Trophoblast cell (in vitro differentiated cells and primary cell): ENCODE data around the gene RCAN2.

Experiments
- DNase-seq, 2 donors: peaks; one replicate each; pipeline ENCODE4 v3.0.0-alpha.2; 2016
- H2AFZ ChIP-seq: 2 replicates; pipeline ENCODE4 v1.6.1; 2013; ENCODE audit warnings: low read length, moderate library complexity, mild to moderate bottlenecking; ENCODE audit not compliant: insufficient read depth, poor library complexity
- H2AK5ac ChIP-seq: 2 replicates; pipeline ENCODE4 v1.6.1; 2013; ENCODE audit warnings: mild to moderate bottlenecking, low read length
- H2BK120ac ChIP-seq: 2 replicates; pipeline ENCODE4 v1.6.1; 2013; ENCODE audit warnings: low read length, mild to moderate bottlenecking, moderate library complexity; ENCODE audit not compliant: insufficient read depth, poor library complexity
- H2BK12ac ChIP-seq: 2 replicates; pipeline ENCODE4 v1.6.1; 2013; ENCODE audit warnings: mild to moderate bottlenecking, low read length, moderate library complexity
- H2BK5ac ChIP-seq: 2 replicates; pipeline ENCODE4 v1.6.1; 2013; ENCODE audit warnings: low read length, low read depth, moderate library complexity, mild to moderate bottlenecking; ENCODE audit not compliant: poor library complexity
- H3K14ac ChIP-seq: 2 replicates; pipeline ENCODE4 v1.6.1; 2013; ENCODE audit warnings: mild to moderate bottlenecking, low read length
- H3K18ac ChIP-seq: 2 replicates; pipeline ENCODE4 v1.6.1; 2013; ENCODE audit warnings: mild to moderate bottlenecking, low read length
- H3K23ac ChIP-seq: 2 replicates; pipeline ENCODE4 v1.6.1; 2013; ENCODE audit warnings: low read length
- H3K27ac ChIP-seq: 2 replicates; pipeline ENCODE4 v1.5.1; 2013; ENCODE audit warnings: low read depth, mild to moderate bottlenecking, inconsistent platforms, low read length, moderate library complexity
- H3K27me3 ChIP-seq: 2 replicates; pipeline ENCODE4 v1.6.1; 2013; ENCODE audit warnings: inconsistent platforms, mild to moderate bottlenecking, low read length, moderate library complexity; ENCODE audit not compliant: insufficient read depth
- H3K36me3 ChIP-seq, 2 experiments: 1 replicate in 1 of 2; 2 replicates in 1 of 2; pipeline ENCODE4 v1.6.1; 2013; ENCODE audit warnings: low read length in 2 of 2, mild to moderate bottlenecking in 2 of 2, moderate library complexity in 1 of 2; ENCODE audit not compliant: insufficient read depth in 2 of 2, control insufficient read depth in 1 of 2
- H3K4ac ChIP-seq: 2 replicates; pipeline ENCODE4 v1.6.1; 2013; ENCODE audit warnings: low read depth, mild to moderate bottlenecking, low read length, moderate library complexity
- H3K4me1 ChIP-seq, 2 experiments: 1 replicate in 1 of 2; 2 replicates in 1 of 2; pipeline ENCODE4 v1.6.1; 2013; ENCODE audit warnings: low read length in 2 of 2, mild to moderate bottlenecking in 2 of 2, moderate library complexity in 1 of 2; ENCODE audit not compliant: insufficient read depth in 2 of 2, control insufficient read depth in 1 of 2
- H3K4me2 ChIP-seq: 2 replicates; pipeline ENCODE4 v1.6.1; 2013; ENCODE audit warnings: inconsistent platforms, mild to moderate bottlenecking, low read length, moderate library complexity
- H3K4me3 ChIP-seq: 2 replicates; pipeline ENCODE4 v1.5.1; 2013; ENCODE audit warnings: mild to moderate bottlenecking, low read depth, low read length, inconsistent platforms
- H3K79me1 ChIP-seq: one replicate; pipeline ENCODE4 v1.6.1; 2013; ENCODE audit warnings: low read length
- H3K79me2 ChIP-seq: 2 replicates; pipeline ENCODE4 v1.6.1; 2013; ENCODE audit warnings: low read length, mild to moderate bottlenecking; ENCODE audit not compliant: control insufficient read depth, insufficient read depth, poor library complexity
- H3K9ac ChIP-seq: 2 replicates; pipeline ENCODE4 v1.6.1; 2013; ENCODE audit warnings: mild to moderate bottlenecking, low read length
- H3K9me3 ChIP-seq: 2 replicates; pipeline ENCODE4 v1.6.1; 2013; ENCODE audit warnings: low read depth, mild to moderate bottlenecking, control low read depth, inconsistent platforms, low read length; ENCODE audit not compliant: insufficient read depth
- H4K12ac ChIP-seq: 2 replicates; pipeline ENCODE4 v1.6.1; 2013; ENCODE audit warnings: low read depth, mild to moderate bottlenecking, low read length, moderate library complexity
- H4K8ac ChIP-seq: 2 replicates; pipeline ENCODE4 v1.6.1; 2013; ENCODE audit warnings: low read depth, mild to moderate bottlenecking, low read length, moderate library complexity
- H4K91ac ChIP-seq: one replicate; pipeline ENCODE4 v1.6.1; 2013; ENCODE audit warnings: low read depth, mild to moderate bottlenecking, low read length, moderate library complexity
- WGBS: extraction: QIAGEN DNeasy Blood & Tissue Kit; methylation state at CpG from one replicate; pipeline ENCODE4 v1.1.7; 2013; ENCODE audit warnings: missing lambda C conversion rate; ENCODE audit not compliant: insufficient read length, insufficient coverage; ENCODE audit errors: extremely low coverage; 5-methylcytosine and 5-hydroxymethylcytosine counted together

Gene RCAN2

DNA sequence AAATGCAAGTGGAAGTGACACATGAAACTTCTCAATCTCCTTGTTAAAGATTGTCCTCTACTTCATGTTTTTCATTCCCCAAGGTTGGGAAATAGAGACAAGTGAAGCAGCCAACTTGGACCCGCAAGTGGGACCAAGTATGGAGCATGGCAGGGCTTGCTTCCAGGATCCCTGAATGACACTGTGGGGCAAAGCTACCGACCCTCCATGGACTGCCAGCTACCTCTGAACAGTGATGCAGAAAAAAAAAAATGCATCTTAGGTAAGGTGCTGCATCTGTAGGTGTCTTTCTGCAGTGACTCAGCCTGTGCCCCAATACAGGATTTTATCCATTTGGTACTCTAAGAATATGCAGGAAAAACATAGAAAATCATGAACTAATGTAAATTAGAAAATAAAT is 201.4 kb downstream of the RCAN2 start:
- H2BK5ac ChIP-seq = no peak overlapping the region
- H3K18ac ChIP-seq = no peak overlapping the region
- H3K79me2 ChIP-seq = no peaks in the 10 kb centered on the region
- no peaks in the 10 kb centered on the region for H3K27me3 ChIP-seq
- no peak overlapping the region for H3K4me2 ChIP-seq
- DNase-seq = no peak
- no peak overlapping the region for H4K8ac ChIP-seq
- no peak overlapping the region for H3K4ac ChIP-seq
- no peak overlapping the region for H3K9ac ChIP-seq
- H3K79me1 ChIP-seq = no peaks in the 10 kb centered on the region
- H2AK5ac ChIP-seq = no peak overlapping the region
- H3K36me3 ChIP-seq = no peaks in the 10 kb centered on the region
- H3K27ac ChIP-seq = no peak overlapping the region
- H4K91ac ChIP-seq = no peak overlapping the region
- H3K14ac ChIP-seq = no peak overlapping the region
- no peak overlapping the region for H2AFZ ChIP-seq
- no CpG with 5 or more reads among the region's 2 CpGs for WGBS
- no peaks in the 10 kb centered on the region for H3K4me1 ChIP-seq
- no peak overlapping the region for H2BK120ac ChIP-seq
- H3K4me3 ChIP-seq = no peak overlapping the region
- no peak overlapping the region for H3K23ac ChIP-seq
- no peaks in the 10 kb centered on the region for H3K9me3 ChIP-seq
- no peak overlapping the region for H4K12ac ChIP-seq
- no peak overlapping the region for H2BK12ac ChIP-seq

DNA sequence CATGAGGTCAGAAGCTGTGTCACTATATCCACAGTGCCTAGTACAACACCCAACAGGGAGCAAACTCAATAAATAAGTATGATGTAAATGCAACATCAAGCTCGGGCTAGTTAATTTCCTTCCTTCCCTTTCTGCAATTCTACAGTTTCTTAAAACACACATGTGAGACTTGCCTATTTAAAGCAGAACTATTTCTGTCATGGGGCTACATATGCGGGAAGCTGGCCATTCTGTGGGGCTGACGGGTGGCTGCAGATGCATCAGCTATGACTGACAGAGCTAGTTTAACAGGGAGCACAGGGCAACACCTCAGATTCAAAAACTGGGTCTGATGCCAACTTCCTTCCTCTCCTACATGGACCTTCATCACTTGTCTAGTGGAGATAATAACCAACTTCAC is 202.4 kb downstream of the RCAN2 start:
- Histone ChIP-seq H2AFZ (no peak overlapping the region), H3K4me3 (no peak overlapping the region), H2BK120ac (no peak overlapping the region), H3K27me3 (no peaks in the 10 kb centered on the region), H3K79me2 (no peaks in the 10 kb centered on the region), H4K8ac (no peak overlapping the region), H3K4me1 (no peaks in the 10 kb centered on the region), H3K79me1 (no peaks in the 10 kb centered on the region), H3K9ac (no peak overlapping the region), H3K23ac (no peak overlapping the region), H3K36me3 (no peaks in the 10 kb centered on the region), H3K27ac (no peak overlapping the region), H3K4ac (no peak overlapping the region), H3K9me3 (no peaks in the 10 kb centered on the region), H2AK5ac (no peak overlapping the region), H4K12ac (no peak overlapping the region), H4K91ac (no peak overlapping the region), H2BK5ac (no peak overlapping the region), H3K14ac (no peak overlapping the region), H3K18ac (no peak overlapping the region), H2BK12ac (no peak overlapping the region), H3K4me2 (no peak overlapping the region)
- WGBS = no CpG with 5 or more reads among the region's 3 CpGs
- no peak for DNase-seq

DNA sequence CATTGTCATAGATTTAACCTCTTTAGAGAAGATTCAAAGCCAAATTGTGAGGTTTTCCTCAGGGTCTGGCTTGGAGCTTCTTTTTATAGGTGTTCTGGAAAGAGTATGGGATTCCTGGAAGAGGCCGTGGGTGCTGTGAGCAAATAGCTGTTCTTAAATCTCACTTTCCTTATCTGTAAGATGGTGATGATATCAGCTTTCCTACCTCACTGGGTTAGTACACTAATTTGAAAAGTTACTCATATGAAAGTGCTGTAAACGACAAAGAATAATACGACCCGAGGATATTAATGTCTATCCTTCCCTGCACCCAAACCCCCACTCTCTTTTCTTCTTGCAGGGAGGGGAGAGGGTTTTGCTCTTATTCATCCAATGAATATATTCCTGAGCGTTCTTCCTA is 203.6 kb downstream of the RCAN2 start:
- no peak overlapping the region for H3K14ac ChIP-seq
- H4K8ac ChIP-seq = no peak overlapping the region
- H3K23ac ChIP-seq = no peak overlapping the region
- H3K27me3 ChIP-seq = no peaks in the 10 kb centered on the region
- H2BK120ac ChIP-seq = no peak overlapping the region
- no peaks in the 10 kb centered on the region for H3K79me1 ChIP-seq
- H2BK12ac ChIP-seq = no peak overlapping the region
- no peaks in the 10 kb centered on the region for H3K79me2 ChIP-seq
- H4K12ac ChIP-seq = no peak overlapping the region
- no CpG with 5 or more reads among the region's 5 CpGs for WGBS
- no peak overlapping the region for H2AK5ac ChIP-seq
- H3K9me3 ChIP-seq = no peaks in the 10 kb centered on the region
- no peak overlapping the region for H2AFZ ChIP-seq
- no peak overlapping the region for H3K4me3 ChIP-seq
- H3K36me3 ChIP-seq = no peaks in the 10 kb centered on the region
- no peak overlapping the region for H3K4ac ChIP-seq
- no peak overlapping the region for H3K9ac ChIP-seq
- no peaks in the 10 kb centered on the region for H3K4me1 ChIP-seq
- no peak overlapping the region for H2BK5ac ChIP-seq
- H3K18ac ChIP-seq = no peak overlapping the region
- no peak for DNase-seq
- H4K91ac ChIP-seq = no peak overlapping the region
- no peak overlapping the region for H3K27ac ChIP-seq
- no peak overlapping the region for H3K4me2 ChIP-seq

DNA sequence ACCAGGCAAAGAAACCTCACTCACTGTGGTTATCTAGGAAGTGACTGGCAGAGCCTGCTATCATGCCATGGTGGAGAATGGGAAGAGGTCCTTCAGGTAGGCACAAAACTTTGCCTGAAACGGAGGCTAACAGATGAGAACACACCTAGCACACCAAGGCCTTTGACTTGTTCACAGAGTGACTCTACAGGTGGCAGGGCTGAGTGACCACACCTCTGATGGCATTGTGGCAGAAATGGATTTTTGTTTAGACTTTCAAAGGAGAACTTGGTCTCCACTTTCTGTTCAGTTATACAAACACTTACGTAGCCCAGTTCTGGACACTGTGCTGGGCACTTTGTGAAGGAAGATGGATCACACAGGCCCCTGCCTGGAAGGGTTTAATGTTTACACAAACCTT is 204.2 kb downstream of the RCAN2 start:
- no peak overlapping the region for H3K18ac ChIP-seq
- no peak overlapping the region for H3K9ac ChIP-seq
- no peak overlapping the region for H2BK120ac ChIP-seq
- no peak overlapping the region for H4K12ac ChIP-seq
- no peak overlapping the region for H2BK5ac ChIP-seq
- H3K9me3 ChIP-seq = no peaks in the 10 kb centered on the region
- H4K8ac ChIP-seq = no peak overlapping the region
- no peak overlapping the region for H2AK5ac ChIP-seq
- H3K79me1 ChIP-seq = no peaks in the 10 kb centered on the region
- H3K27me3 ChIP-seq = no peaks in the 10 kb centered on the region
- no peaks in the 10 kb centered on the region for H3K36me3 ChIP-seq
- no peak overlapping the region for H3K27ac ChIP-seq
- no peak overlapping the region for H3K14ac ChIP-seq
- no peak overlapping the region for H3K4me3 ChIP-seq
- H2BK12ac ChIP-seq = no peak overlapping the region
- WGBS = no CpG with 5 or more reads among the region's 2 CpGs
- no peak for DNase-seq
- no peaks in the 10 kb centered on the region for H3K4me1 ChIP-seq
- no peaks in the 10 kb centered on the region for H3K79me2 ChIP-seq
- H2AFZ ChIP-seq = no peak overlapping the region
- H3K23ac ChIP-seq = no peak overlapping the region
- H3K4me2 ChIP-seq = no peak overlapping the region
- H3K4ac ChIP-seq = no peak overlapping the region
- H4K91ac ChIP-seq = no peak overlapping the region
